Calu3 (cell line): ENCODE data around the gene SSTR4. TPM values are rescaled to one million over a fixed set of nuclear protein-coding genes. Genes with fewer than 3 reads are reported as not detected.

ENCODE experiments used
- BruUV-seq: library from RNA; stranded (reverse); fragments of 400-500 nt; replicated peaks from 2 replicates; lab custom pipeline; 2021; lab: Mats Ljungman, UMichigan
- CTCF ChIA-PET: fragments of 300-600 bp; sonication (Branson Sonifier 250); formaldehyde crosslinking; loops from one replicate; lab custom pipeline; 2022; ENCODE audit warnings: antibody characterized with exemption; lab: Charles Lee
- DNase-seq: peaks from one replicate; pipeline ENCODE4 v3.0.0; 2022
- H3K27ac Mint-ChIP-seq: one replicate; pipeline ENCODE4 v1.8.0; 2022; ENCODE audit warnings: mixed read lengths; ENCODE audit not compliant: unreplicated experiment
- H3K27me3 Mint-ChIP-seq: one replicate; pipeline ENCODE4 v1.8.0; 2022; ENCODE audit warnings: mixed read lengths; ENCODE audit not compliant: unreplicated experiment
- H3K36me3 Mint-ChIP-seq: one replicate; pipeline ENCODE4 v1.8.0; 2022; ENCODE audit warnings: mild to moderate bottlenecking, moderate library complexity, mixed read lengths; ENCODE audit not compliant: insufficient read depth, unreplicated experiment
- H3K4me1 Mint-ChIP-seq: one replicate; pipeline ENCODE4 v1.8.0; 2022; ENCODE audit warnings: mild to moderate bottlenecking, low read depth, mixed read lengths; ENCODE audit not compliant: unreplicated experiment
- H3K4me3 Mint-ChIP-seq: one replicate; pipeline ENCODE4 v1.8.0; 2022; ENCODE audit warnings: mild to moderate bottlenecking, low read depth, moderate library complexity, mixed read lengths; ENCODE audit not compliant: unreplicated experiment
- H3K9me3 Mint-ChIP-seq: one replicate; pipeline ENCODE4 v1.8.0; 2022; ENCODE audit warnings: low read depth, mixed read lengths; ENCODE audit not compliant: unreplicated experiment
- CTCF ChIP-seq: fragments of 200-600 bp; IDR thresholded peaks from one replicate; pipeline ENCODE4 v1.8.0; 2022; ENCODE audit warnings: antibody characterized with exemption; ENCODE audit not compliant: unreplicated experiment
- intact Hi-C: fragments of 100-400 bp; cut with micrococcal nuclease; formaldehyde crosslinking; loops from one replicate; pipeline ENCODE4 v1.10.0; 2022; ENCODE audit not compliant: unreplicated experiment
- total RNA-seq: library from RNA; stranded (reverse); gene quantifications from 2 replicates; pipeline ENCODE4 v1.2.3, GENCODE V29; 2022

The SSTR4 gene
- total RNA-seq, 1 experiment from 2014 or later, result not detected

GRCh38 chr20:23086931-23087411, 51.9 kb downstream of the SSTR4 start:
- CTCF ChIA-PET, result no interaction called here
- no peak for DNase-seq
- Mint-ChIP-seq H3K36me3 (no peaks in the 10 kb centered on the region), H3K9me3 (no peaks in the 10 kb centered on the region), H3K4me1 (no peaks in the 10 kb centered on the region), H3K27me3 (peaks cover 19% of the 10 kb centered on the region), H3K27ac (no peak overlapping the region), H3K4me3 (no peak overlapping the region)
- BruUV-seq, result no TSS peak
- intact Hi-C loops, result no loop called here
- no peak for TF ChIP-seq CTCF

GRCh38 chr20:23087587-23088251, 52.6 kb downstream of the SSTR4 start:
- Mint-ChIP-seq H3K27me3 (peaks cover 19% of the 10 kb centered on the region), H3K27ac (no peak overlapping the region), H3K36me3 (no peaks in the 10 kb centered on the region), H3K4me1 (no peaks in the 10 kb centered on the region), H3K9me3 (no peaks in the 10 kb centered on the region), H3K4me3 (no peak overlapping the region)
- no TSS peak for BruUV-seq
- no peak for DNase-seq
- no peak for TF ChIP-seq CTCF
- CTCF ChIA-PET, result no interaction called here
- intact Hi-C loops, result no loop called here

Other genes with a start within 250 kb of the SSTR4 start
- gene THBD, start 14.4 kb downstream of the SSTR4 start, total RNA-seq, result not detected in 2 replicates
- not detected in 2 replicates for gene CD93, start 51.0 kb downstream of the SSTR4 start, total RNA-seq